ENCODE results near the gene FBXO31. TPM values are rescaled to one million over a fixed set of nuclear protein-coding genes. Genes with fewer than 3 reads are reported as not detected.

Gene FBXO31
- polyA plus RNA-seq (20.6 and 23.8 TPM in 2 replicates), polyA minus RNA-seq (25.9 and 38.7 TPM in 2 replicates)

GRCh38 chr16:87383505-87384161 is at the start of gene FBXO31:
Gene FBXO31, minus strand, starts transcription at chr16:87383776. Its CDS starts 32 bp downstream, at chr16:87383744.
- H3K27ac ChIP-seq (ENCODE audit: low read length), result peak within 1 kb of the TSS; percentile 93
- no peaks in the 10 kb centered on the region for H3K9me2 ChIP-seq (ENCODE audit: insufficient read depth, low read length)
- peak within 1 kb of the TSS; percentile 93 for H3K9ac ChIP-seq (ENCODE audit: low read length)

GRCh38 chr16:87432330-87432915 is 48.8 kb upstream of the FBXO31 start:
- Histone ChIP-seq H3K79me2 (replicated peaks; ENCODE audit: insufficient read depth, low read length) (no peaks in the 10 kb centered on the region), H3K36me3 (ENCODE audit: insufficient read depth, low read length) (no peaks in the 10 kb centered on the region), H3K4me2 (ENCODE audit: low read length) (no peak overlapping the region), H4K20me1 (ENCODE audit: insufficient read depth) (no peaks in the 10 kb centered on the region), H3K9ac (ENCODE audit: low read length) (no peak overlapping the region), H3K27ac (ENCODE audit: low read length) (no peak overlapping the region), H3K4me3 (ENCODE audit: low read length) (no peak overlapping the region), H3F3A (ENCODE audit: insufficient read depth, low read length, poor library complexity, severe bottlenecking) (no peaks in the 10 kb centered on the region), H3K9me3 (ENCODE audit: low read length) (no peaks in the 10 kb centered on the region), H3K9me2 (ENCODE audit: insufficient read depth, low read length) (no peaks in the 10 kb centered on the region), H2AFZ (ENCODE audit: low read depth, low read length) (no peak overlapping the region), H3K27me3 (ENCODE audit: insufficient read depth, low read depth, low read length) (no peaks in the 10 kb centered on the region)
- TF ChIP-seq REST (IDR thresholded peaks at IDR 0.05; ENCODE audit: borderline replicate concordance) (no peak), TAF1 (IDR thresholded peaks at IDR 0.05; ENCODE audit: low read depth) (no peak), EZH2 (IDR thresholded peaks at IDR 0.05; ENCODE audit: borderline replicate concordance, insufficient read depth, low read length, poor library complexity, severe bottlenecking) (no peak), SMC3 (conservative IDR thresholded peaks at IDR 0.05; ENCODE audit: poor library complexity) (no peak), POLR2AphosphoS5 (IDR thresholded peaks at IDR 0.05) (no peak), MXI1 (conservative IDR thresholded peaks at IDR 0.05; ENCODE audit: poor library complexity, severe bottlenecking) (no peak), RAD21 (conservative IDR thresholded peaks at IDR 0.05) (no peak), CTCF (IDR thresholded peaks at IDR 0.05; ENCODE audit: poor library complexity, severe bottlenecking) (no peak), EP300 (conservative IDR thresholded peaks at IDR 0.05; ENCODE audit: poor library complexity, severe bottlenecking) (no peak)

More at GRCh38 chr16:87383505-87384161, at the start of gene FBXO31:
- H3K36me3 ChIP-seq (ENCODE audit: insufficient read depth, low read length), result no peaks in the 10 kb centered on the region
- no peaks in the 10 kb centered on the region for H3K27me3 ChIP-seq (ENCODE audit: insufficient read depth, low read depth, low read length)
- peaks cover 19% of the 10 kb centered on the region for H3K79me2 ChIP-seq (replicated peaks; ENCODE audit: insufficient read depth, low read length)
- H3K4me3 ChIP-seq (ENCODE audit: low read length), result peak within 1 kb of the TSS; percentile 95
- peak within 1 kb of the TSS; percentile 48 for H3K4me2 ChIP-seq (ENCODE audit: low read length)
- no peaks in the 10 kb centered on the region for H3K9me3 ChIP-seq (ENCODE audit: low read length)
- TF ChIP-seq EP300 (conservative IDR thresholded peaks at IDR 0.05; ENCODE audit: poor library complexity, severe bottlenecking) (peak; percentile 72), CTCF (IDR thresholded peaks at IDR 0.05; ENCODE audit: poor library complexity, severe bottlenecking) (peak; percentile 49), RAD21 (conservative IDR thresholded peaks at IDR 0.05) (no peak), MXI1 (conservative IDR thresholded peaks at IDR 0.05; ENCODE audit: poor library complexity, severe bottlenecking) (peak; percentile 95), EZH2 (IDR thresholded peaks at IDR 0.05; ENCODE audit: borderline replicate concordance, insufficient read depth, low read length, poor library complexity, severe bottlenecking) (no peak), SMC3 (conservative IDR thresholded peaks at IDR 0.05; ENCODE audit: poor library complexity) (peak; percentile 33), POLR2AphosphoS5 (IDR thresholded peaks at IDR 0.05) (peak; percentile 69)
- H2AFZ ChIP-seq (ENCODE audit: low read depth, low read length), result peak within 1 kb of the TSS; percentile 76
- H3F3A ChIP-seq (ENCODE audit: insufficient read depth, low read length, poor library complexity, severe bottlenecking), result no peaks in the 10 kb centered on the region
- no peaks in the 10 kb centered on the region for H4K20me1 ChIP-seq (ENCODE audit: insufficient read depth)
